ENCODE results near the gene C15orf62.

GRCh38 chr15:40789999-40790398 is 20.2 kb downstream of the C15orf62 start:
- TF ChIP-seq CTCF (optimal IDR thresholded peaks at IDR 0.05 in 1 of 3, IDR thresholded peaks at IDR 0.05 in 1 of 3, conservative IDR thresholded peaks at IDR 0.05 in 1 of 3; ENCODE audit: extremely low read depth in 1 of 3, insufficient read depth in 2 of 3, low read length in 3 of 3) (no peak), EZH2 (IDR thresholded peaks at IDR 0.05; ENCODE audit: low read length) (no peak)
